Stimulated activated CD4-positive, alpha-beta T cell treated with anti-CD3 and anti-CD28 coated beads, Interleukin-1b, Interleukin-23, amount 100 ng/mL, for 4 hours (primary cell): Measurements from ENCODE around the gene KRTAP9-8.
"Not testable (repeated sequence)": the region's sequence is repeated elsewhere in the genome, so short reads cannot be mapped to it uniquely, and the experiment has no call there.

ENCODE experiments used
- DNase-seq, 2 donors: peaks; one replicate each; pipeline ENCODE4 v3.0.0-alpha.2; 2020; ENCODE audit warnings: low read depth in 2 of 2

Gene KRTAP9-8

GRCh38 chr17:41255381-41256290 is 17.8 kb downstream of the KRTAP9-8 start, which contains the start of gene KRTAP9-9:
Gene KRTAP9-9, plus strand, starts transcription at chr17:41255384.
- not testable (repeated sequence) for DNase-seq

- no peak for DNase-seq
These were observed 18.5 kb downstream of the KRTAP9-8 start for GRCh38 chr17:41256291-41256685.

- DNase-seq = no peak
These were observed 20.6 kb downstream of the KRTAP9-8 start for GRCh38 chr17:41258406-41258805.

DNA sequence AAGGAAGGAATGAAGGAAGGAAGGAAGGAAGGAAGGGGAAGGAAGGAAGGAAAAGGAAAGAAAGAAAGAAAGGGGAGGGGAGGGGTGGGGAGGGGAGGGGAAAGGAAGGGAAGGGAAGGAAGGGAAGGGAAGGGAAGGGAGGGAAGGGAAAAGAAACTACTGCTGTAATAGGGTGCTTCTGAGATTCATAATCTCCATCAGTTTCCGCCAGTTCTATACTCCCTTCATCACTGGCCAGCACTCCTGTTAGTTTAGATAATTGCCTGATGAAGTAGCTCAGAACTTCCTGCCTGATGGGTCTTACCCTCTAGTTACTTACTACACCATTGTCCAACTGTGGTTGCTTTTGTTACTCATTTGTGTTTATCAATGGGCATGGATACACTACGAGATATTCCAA is 25.4 kb downstream of the KRTAP9-8 start:
- DNase-seq = no peak

DNA sequence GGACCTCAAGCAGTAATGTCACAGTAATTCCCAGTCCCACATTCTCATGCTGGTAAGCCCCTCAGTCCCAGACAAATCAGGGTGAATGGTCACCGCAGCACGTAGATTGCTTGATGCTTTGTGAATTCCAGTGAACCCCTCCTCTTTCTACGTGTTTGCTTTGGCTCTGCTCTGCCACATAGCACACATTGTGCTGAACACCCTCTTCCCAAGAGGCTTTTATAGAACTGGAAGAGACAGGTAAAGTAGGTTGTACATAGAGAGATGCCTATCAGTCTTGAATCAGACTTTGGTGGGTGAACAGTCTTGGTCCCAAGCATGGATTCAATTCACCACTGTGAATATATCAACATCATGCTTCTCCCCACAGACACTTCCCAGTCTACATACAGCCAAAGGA is 26.8 kb downstream of the KRTAP9-8 start:
- no peak for DNase-seq

GRCh38 chr17:41265078-41265477 is 27.3 kb downstream of the KRTAP9-8 start, which contains the start of gene KRTAP9-6:
Gene KRTAP9-6, plus strand, starts transcription at chr17:41265378. Its CDS starts 0 bp downstream, at chr17:41265378.
- DNase-seq = no peak

GRCh38 chr17:41267711-41268110 is 29.9 kb downstream of the KRTAP9-8 start:
- no peak for DNase-seq

DNA sequence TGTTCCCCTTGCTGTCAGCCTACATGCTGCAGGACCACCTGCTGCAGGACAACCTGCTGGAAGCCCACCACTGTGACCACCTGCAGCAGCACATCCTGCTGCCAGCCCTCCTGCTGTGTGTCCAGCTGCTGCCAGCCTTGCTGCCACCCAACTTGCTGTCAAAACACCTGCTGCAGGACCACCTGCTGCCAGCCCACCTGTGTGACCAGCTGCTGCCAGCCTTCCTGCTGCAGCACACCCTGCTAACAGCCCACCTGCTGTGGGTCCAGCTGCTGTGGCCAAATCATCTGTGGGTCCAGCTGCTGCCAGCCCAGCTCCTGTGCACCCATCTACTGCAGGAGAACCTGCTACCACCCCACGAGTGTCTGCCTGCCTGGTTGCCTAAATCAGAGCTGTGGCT is 33.5 kb downstream of the KRTAP9-8 start:
- not testable (repeated sequence) for DNase-seq

DNA sequence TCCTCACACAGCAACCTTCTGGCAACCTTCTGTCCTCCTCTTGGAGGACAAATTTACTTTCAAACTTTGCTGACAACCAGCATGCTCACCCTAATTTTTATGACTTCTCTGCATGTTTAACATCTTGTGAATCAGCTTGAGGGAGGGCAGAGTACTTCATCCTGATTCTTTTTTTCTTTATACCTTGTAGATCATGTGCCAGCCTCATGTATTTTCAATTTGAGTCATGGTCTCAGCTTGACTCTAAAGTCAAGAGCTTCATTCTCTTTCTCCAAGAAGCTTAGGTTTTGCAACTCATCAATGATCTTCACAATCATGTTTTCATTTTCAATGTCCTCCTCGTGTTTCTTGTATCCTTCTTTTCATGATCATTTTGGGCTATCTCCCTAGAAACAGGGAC is 34.1 kb downstream of the KRTAP9-8 start:
- no peak for DNase-seq

- not testable (repeated sequence) for DNase-seq
These were observed 37.9 kb downstream of the KRTAP9-8 start, which contains the start of gene KRTAP9-7 for GRCh38 chr17:41275648-41276190. Gene KRTAP9-7, plus strand, starts transcription at chr17:41275698. Its CDS starts 0 bp downstream, at chr17:41275698.

GRCh38 chr17:41278176-41278955 is 40.6 kb downstream of the KRTAP9-8 start:
- DNase-seq = no peak

DNA sequence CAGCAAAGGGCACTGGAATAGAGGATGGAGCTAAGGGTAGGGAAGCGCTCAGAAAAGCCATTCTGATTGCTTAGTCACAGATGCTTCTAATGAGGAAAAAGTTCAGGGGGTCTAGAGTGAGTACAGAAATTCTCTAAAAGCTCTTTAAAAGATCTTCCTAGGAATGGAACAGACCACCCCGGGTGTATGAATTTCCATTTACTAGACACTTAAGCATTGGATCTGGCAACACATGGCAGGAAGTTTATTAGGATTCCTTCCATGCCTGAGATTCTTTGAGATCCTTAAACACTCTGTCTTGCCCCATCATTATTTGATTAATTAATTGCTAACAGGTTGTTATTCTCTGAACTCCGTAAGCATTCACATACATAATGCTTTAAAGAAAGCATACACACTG is 46.2 kb downstream of the KRTAP9-8 start:
- DNase-seq = no peak

DNA sequence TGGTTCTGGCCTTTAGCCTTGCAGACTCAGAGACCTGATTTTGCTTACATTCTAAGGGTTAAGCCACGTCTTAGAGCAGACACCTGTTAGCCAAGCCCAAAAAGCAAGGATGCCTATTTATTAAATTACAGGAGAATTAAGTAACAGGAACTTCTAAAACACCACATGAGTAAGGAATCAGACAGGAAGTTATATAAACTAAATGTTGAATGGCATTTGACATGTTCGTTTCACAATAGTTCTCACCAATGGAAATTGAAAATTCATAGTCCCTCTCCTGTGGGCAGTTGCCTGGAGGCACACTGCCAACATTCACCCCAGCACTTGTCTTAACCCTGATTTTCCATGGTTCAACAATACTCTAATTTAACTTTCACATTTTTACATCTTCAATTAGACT is 46.7 kb downstream of the KRTAP9-8 start:
- no peak for DNase-seq

GRCh38 chr17:41287050-41287449 is 49.3 kb downstream of the KRTAP9-8 start:
- no peak for DNase-seq
